ENCODE measurements around the gene CACNA1I. TPM values are rescaled to one million over a fixed set of nuclear protein-coding genes. Genes with fewer than 3 reads are reported as not detected.

The CACNA1I gene
- total RNA-seq, 2 experiments from 2014 or later, result 17.3 to 19.0 TPM

DNA sequence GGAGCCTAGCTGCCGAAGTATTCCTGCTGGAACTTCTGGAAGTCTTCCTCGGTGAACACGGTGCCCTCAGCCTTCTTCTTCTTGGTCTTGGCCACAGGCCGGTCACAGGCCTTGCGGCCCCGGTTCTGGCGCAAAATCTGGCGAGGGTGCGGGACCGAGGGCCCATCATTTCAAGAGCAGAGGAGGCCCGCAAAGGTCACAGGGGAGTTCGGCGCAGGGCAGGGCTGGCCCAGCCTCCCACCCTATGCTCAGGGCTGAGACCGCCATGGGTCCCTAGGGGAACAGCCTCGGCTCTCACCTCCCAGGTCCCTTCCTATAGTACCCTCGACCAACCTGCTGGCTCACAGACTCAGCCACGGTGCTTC, 41.1 kb upstream of the CACNA1I start:
- ATAC-seq (ENCODE audit: low read depth) (no peak), DNase-seq (no peak)
- POLR2A ChIA-PET, result interaction anchor here (0.8 to 8.6 kb wide), 15 partner anchors 9 to 651 kb away, joined by 3 to 80 read pairs (median 6); partner anchors contain the start of genes ATF4, MIEF1, RPL3 and TAB1
- no peaks in the 10 kb centered on the region for H3K27me3 Mint-ChIP-seq
- H3K9me3 Mint-ChIP-seq, result no peaks in the 10 kb centered on the region
- peak overlapping the region; percentile 67 for H3K4me3 Mint-ChIP-seq
- peaks cover 65% of the 10 kb centered on the region for H3K4me1 Mint-ChIP-seq
- H3K36me3 Mint-ChIP-seq, result peaks cover 32% of the 10 kb centered on the region
- H3K27ac Mint-ChIP-seq, result peak overlapping the region; percentile 43

DNA sequence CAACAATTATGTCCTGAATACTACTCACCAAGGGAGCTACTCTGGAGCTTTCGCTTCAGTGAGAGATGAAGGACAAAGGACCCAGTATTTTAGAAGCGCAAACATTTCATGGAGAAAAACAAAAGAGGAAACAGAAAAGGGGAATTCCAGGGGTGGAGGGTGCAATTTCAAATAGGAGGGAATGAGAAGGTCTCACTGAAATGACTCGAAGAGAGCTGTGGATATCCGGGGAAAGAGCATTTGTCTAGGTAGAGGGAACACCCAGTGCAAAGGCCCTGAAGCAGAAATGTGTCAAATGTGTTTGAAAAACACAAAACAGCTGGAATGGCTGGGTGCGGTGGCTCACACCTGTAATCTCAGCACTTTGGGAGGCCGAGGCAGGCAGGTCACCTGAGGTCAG, 40.4 kb upstream of the CACNA1I start:
- H3K36me3 Mint-ChIP-seq, result peaks cover 26% of the 10 kb centered on the region
- DNase-seq, result no peak
- ATAC-seq (ENCODE audit: low read depth), result no peak
- peak overlapping the region; percentile 67 for H3K4me3 Mint-ChIP-seq
- no peaks in the 10 kb centered on the region for H3K9me3 Mint-ChIP-seq
- H3K4me1 Mint-ChIP-seq, result peaks cover 59% of the 10 kb centered on the region
- H3K27me3 Mint-ChIP-seq, result no peaks in the 10 kb centered on the region
- H3K27ac Mint-ChIP-seq, result peak overlapping the region; percentile 43
- POLR2A ChIA-PET, result interaction anchor here (2.1 to 8.6 kb wide), 4 partner anchors 10 to 212 kb away, joined by 8 to 80 read pairs (median 60); partner anchors contain the start of genes ATF4 and RPL3

DNA sequence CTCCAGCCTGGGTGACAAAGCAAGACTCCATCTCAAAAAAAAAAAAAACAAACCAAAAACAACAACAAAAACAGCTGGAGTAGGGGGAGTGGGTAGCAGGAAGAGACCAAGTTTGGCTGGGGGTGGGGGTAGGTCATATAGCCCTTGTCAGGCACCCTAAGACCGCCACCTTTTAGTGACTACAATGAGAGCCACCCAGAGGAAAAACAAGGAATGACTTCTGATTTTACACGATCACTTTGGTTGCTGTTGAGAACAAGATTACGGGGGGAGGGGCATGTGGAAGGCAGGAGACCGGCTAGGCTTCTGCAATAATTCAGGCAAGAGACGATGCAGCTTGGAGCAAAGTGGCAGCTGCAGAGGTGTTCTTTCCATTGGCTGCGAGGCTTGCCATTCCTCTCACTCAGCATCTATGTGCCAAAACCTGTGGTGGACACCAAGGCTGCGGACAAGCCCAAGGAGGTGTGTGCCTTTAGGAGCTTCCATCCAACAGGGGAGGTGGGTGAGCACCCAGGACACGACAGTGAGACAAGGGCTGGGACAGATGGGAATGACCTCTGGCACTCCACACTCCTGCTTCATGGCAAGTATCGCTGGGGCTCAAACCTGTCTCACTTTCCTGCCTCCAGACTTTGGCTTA, 39.7 kb upstream of the CACNA1I start:
- peak overlapping the region; percentile 93 for H3K4me3 Mint-ChIP-seq
- peaks cover 20% of the 10 kb centered on the region for H3K36me3 Mint-ChIP-seq

DNA sequence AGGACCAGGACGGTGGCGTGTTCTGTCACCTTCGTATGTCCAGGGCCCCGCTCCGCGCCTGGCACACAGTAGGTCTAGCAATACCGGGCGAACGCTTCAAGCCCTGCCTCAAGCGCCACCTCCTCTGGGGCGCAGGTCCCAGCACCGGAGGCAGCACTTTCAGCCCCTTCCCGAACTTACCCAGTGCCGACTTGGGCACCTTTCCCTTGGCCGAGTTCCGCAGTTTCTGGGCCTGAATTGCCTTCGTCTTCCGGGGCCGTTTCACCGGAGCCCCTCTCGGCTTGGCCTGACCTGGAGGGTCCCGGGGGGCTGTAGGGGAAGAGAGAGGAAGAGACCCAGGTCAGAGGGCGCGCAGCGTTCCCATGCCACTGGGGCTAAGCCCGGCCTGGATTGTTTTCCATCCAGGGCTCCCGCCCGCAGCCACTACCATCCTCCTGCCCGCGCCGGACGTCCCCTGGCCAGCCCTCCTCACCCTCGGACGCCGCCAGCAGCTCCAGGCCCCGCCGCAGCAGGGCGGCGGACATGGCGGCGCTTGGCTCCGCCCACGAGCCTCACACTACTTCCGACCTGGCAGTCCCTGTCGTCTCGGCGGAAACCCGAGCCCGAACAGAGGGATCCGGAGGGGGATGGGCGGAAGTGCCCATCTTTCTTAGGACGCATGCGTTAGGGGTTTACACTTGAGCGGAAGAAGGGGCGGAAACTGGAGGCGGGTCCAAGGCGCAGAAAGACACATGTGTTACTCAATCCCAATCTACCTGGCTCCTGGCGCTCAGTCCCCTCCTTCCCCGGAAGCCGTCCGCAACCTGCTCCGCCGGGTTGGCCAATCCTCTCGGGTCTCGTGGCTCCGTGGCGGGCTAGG, 38.1 kb upstream of the CACNA1I start, which contains the start of gene RPS19BP1:
Gene RPS19BP1 (minus strand): TSS at position 534 of the 859 bp plus-strand sequence. CDS start 10 bp downstream, at position 524.
- DNase-seq, result peak; percentile 97
- H3K36me3 Mint-ChIP-seq, result peaks cover 16% of the 10 kb centered on the region
- peak within 1 kb of the TSS; percentile 97 for H3K27ac Mint-ChIP-seq
- POLR2A ChIA-PET, result interaction anchor here (0.6 to 8.6 kb wide), 9 partner anchors 8 to 512 kb away, joined by 3 to 80 read pairs (median 4); partner anchors contain the start of genes ATF4, MIEF1 and RPL3
- no peaks in the 10 kb centered on the region for H3K27me3 Mint-ChIP-seq
- H3K4me3 Mint-ChIP-seq, result peak within 1 kb of the TSS; percentile 93
- H3K9me3 Mint-ChIP-seq, result no peaks in the 10 kb centered on the region
- peaks cover 43% of the 10 kb centered on the region for H3K4me1 Mint-ChIP-seq
- peak; percentile 85 for ATAC-seq (ENCODE audit: low read depth)

More for the DNA sequence above, 39.7 kb upstream of the CACNA1I start:
- H3K27me3 Mint-ChIP-seq, result no peaks in the 10 kb centered on the region
- POLR2A ChIA-PET, result interaction anchor here (0.7 to 8.6 kb wide), 7 partner anchors 8 to 509 kb away, joined by 3 to 80 read pairs (median 14); partner anchors contain the start of genes ATF4, RPL3 and TAB1
- DNase-seq, result no peak
- peaks cover 54% of the 10 kb centered on the region for H3K4me1 Mint-ChIP-seq
- peak overlapping the region; percentile 97 for H3K27ac Mint-ChIP-seq
- no peak for ATAC-seq (ENCODE audit: low read depth)
- no peaks in the 10 kb centered on the region for H3K9me3 Mint-ChIP-seq

DNA sequence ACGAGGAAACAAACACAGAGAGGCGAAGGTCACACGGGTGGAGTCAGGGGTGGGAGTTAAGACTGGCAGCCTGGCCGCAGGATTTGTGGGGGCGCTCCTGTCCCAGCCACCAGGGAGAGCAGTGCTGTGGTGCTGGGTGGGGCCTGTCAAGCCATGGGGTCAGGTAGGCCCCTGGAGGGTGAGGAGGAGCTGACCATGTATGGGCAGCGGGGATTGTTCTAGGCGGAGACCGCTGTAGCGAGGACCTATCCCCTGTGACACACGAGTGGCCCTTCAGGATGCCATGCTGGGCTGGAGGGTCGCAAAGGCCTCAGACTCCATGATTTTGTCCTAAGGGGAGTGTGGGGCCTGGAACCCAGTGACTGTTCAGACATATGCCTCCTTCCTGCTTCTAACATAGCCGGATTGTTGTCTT, 36.5 kb upstream of the CACNA1I start:
- H3K27me3 Mint-ChIP-seq, result no peaks in the 10 kb centered on the region
- ATAC-seq (ENCODE audit: low read depth) (no peak), DNase-seq (peak; percentile 42)
- H3K27ac Mint-ChIP-seq, result peak overlapping the region; percentile 27
- no peaks in the 10 kb centered on the region for H3K9me3 Mint-ChIP-seq
- POLR2A ChIA-PET, result interaction anchor here (0.7 to 1.8 kb wide), 3 partner anchors 491 to 644 kb away, joined by 3 to 7 read pairs (median 4); partner anchors contain the start of gene TNRC6B
- H3K36me3 Mint-ChIP-seq, result peaks cover 10% of the 10 kb centered on the region
- H3K4me3 Mint-ChIP-seq, result no peak overlapping the region
- H3K4me1 Mint-ChIP-seq, result peaks cover 31% of the 10 kb centered on the region

DNA sequence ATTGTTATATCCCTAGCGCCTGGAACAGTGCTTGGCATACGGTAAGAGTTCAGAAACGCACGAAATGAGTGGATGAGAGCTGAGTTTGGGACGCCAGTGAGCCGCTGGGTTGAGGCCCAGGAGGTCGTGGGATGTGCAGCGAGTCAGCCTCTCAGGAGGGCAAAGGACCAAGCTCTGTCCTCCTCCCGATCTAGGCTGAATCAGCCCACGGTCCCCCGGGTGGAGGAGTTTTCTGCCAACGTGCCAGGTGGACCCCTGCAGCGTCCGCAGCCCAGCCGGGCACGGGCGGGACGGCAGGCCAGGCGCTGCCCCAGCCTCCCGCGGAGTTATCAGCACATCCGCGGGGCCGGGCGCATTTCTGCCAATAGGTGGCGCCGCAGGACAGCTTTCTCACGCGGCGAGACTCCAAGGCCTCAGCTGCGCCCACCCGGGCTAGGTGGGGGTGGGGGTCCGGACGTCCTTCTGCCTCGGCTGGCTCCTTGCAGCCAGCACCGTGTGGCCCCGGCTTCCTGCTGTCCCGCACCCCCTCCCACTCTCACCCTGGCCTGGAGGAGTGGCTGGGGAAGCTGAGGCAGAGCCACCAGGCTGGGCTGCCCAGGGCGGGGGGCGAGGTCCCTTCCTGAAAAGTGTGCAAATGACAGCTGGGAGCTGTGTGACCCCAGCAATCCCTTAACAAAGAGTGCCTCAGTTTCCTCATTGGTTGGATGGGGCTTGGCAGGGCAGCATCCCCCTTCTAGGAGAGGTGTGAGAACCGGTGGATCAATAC, 35.8 kb upstream of the CACNA1I start:
- POLR2A ChIA-PET, result interaction anchor here (0.6 to 1.8 kb wide), 7 partner anchors 122 to 813 kb away, joined by 3 to 8 read pairs (median 4); partner anchors contain the start of gene TNRC6B
- H3K4me1 Mint-ChIP-seq, result peaks cover 25% of the 10 kb centered on the region
- peak; percentile 91 for DNase-seq
- no peaks in the 10 kb centered on the region for H3K9me3 Mint-ChIP-seq
- peaks cover 10% of the 10 kb centered on the region for H3K36me3 Mint-ChIP-seq
- no peaks in the 10 kb centered on the region for H3K27me3 Mint-ChIP-seq
- peak overlapping the region; percentile 27 for H3K27ac Mint-ChIP-seq
- H3K4me3 Mint-ChIP-seq, result no peak overlapping the region
- peak; percentile 10 for ATAC-seq (ENCODE audit: low read depth)

DNA sequence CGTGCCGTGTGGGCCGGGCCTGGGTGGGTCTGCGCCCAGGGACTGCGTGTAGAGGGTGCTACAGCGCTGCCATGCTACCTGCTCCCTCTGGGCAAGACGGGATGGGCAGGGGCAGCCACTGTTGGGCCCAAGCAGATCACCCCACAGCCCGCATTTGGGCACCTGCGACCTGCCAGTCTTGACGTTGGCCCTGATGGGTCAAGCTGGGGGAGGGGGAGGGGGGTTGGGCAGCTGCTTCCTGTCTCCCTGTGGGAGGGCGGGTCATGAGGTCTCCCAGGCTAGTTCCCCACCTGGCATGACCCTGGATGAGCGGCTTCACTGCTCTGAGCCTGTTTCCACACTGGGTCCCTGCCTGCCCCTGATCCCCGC, 35.2 kb upstream of the CACNA1I start:
- H3K27me3 Mint-ChIP-seq, result no peaks in the 10 kb centered on the region
- H3K9me3 Mint-ChIP-seq, result no peaks in the 10 kb centered on the region
- DNase-seq, result no peak
- H3K36me3 Mint-ChIP-seq, result peaks cover 6% of the 10 kb centered on the region
- POLR2A ChIA-PET, result interaction anchor here (0.6 to 1.0 kb wide), 4 partner anchors 122 to 812 kb away, joined by 3 to 8 read pairs (median 4); no protein-coding TSS in a partner anchor
- no peak overlapping the region for H3K4me3 Mint-ChIP-seq
- no peak for ATAC-seq (ENCODE audit: low read depth)
- no peak overlapping the region for H3K27ac Mint-ChIP-seq
- H3K4me1 Mint-ChIP-seq, result peaks cover 21% of the 10 kb centered on the region

DNA sequence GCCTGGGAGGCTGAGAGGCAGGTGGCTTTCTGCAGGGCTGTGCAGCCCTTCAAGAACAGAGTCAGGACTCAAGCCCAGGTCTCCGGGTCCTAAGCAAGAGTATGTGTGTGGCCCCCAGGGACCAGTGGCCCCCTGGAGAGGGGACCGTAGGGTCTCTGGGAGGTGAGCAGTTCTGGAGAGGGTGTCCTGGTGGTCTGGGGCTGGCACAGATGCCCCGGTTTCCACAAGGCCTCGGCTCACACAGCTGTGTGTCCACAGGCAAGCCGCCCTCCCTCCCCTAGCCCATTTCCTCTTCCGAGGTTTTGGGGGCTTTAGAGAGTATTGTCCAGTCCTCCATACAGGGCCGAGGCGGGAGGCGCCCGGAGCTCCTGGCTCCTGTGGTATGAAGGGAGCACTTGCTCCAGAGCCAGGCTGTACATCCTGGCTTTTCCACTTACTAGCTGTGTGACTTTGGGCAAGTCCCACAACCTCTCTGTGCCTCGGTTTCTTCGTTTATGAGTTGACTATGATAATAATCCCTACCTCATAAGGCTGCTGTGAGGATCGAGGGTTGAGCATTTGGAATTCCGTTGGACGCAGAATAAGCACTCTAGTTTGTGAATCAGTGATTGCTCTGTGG, 34.6 kb upstream of the CACNA1I start:
- ATAC-seq (ENCODE audit: low read depth), result no peak

DNA sequence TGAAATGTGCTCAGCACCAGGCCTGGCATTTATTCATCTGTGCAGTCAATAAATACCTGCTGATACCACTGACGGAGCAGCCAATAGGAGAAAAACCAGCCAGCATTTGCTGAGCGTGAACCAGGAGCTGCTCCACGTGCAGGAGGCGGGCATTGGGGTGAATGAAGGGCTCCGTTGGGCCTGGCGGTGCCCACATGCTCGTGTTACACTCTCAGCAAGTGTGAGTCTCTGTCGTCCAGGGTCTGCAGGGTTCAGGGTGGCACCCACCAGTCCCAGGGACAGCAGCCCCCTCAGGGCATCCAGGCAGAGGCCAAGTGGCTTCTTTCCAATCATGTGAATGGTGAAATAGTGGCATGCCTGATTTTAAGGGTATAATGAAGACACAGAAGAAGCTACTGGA, 33.8 kb upstream of the CACNA1I start:
- no peaks in the 10 kb centered on the region for H3K9me3 Mint-ChIP-seq
- POLR2A ChIA-PET, result interaction anchor here (0.7 kb wide), 1 partner anchor 488 kb away, joined by 3 read pairs; no protein-coding TSS in a partner anchor
- DNase-seq (no peak), ATAC-seq (ENCODE audit: low read depth) (no peak)
- H3K36me3 Mint-ChIP-seq, result peaks cover 2% of the 10 kb centered on the region
- H3K4me1 Mint-ChIP-seq, result peaks cover 9% of the 10 kb centered on the region
- no peak overlapping the region for H3K4me3 Mint-ChIP-seq
- H3K27me3 Mint-ChIP-seq, result no peaks in the 10 kb centered on the region
- no peak overlapping the region for H3K27ac Mint-ChIP-seq

More for the DNA sequence above, 34.6 kb upstream of the CACNA1I start:
- no peaks in the 10 kb centered on the region for H3K9me3 Mint-ChIP-seq
- no peaks in the 10 kb centered on the region for H3K27me3 Mint-ChIP-seq
- POLR2A ChIA-PET, result interaction anchor here (0.6 to 0.7 kb wide), 2 partner anchors 123 to 489 kb away, joined by 3 to 8 read pairs; no protein-coding TSS in a partner anchor
- DNase-seq, result no peak
- no peak overlapping the region for H3K27ac Mint-ChIP-seq
- H3K36me3 Mint-ChIP-seq, result peaks cover 2% of the 10 kb centered on the region
- peaks cover 16% of the 10 kb centered on the region for H3K4me1 Mint-ChIP-seq
- H3K4me3 Mint-ChIP-seq, result no peak overlapping the region

DNA sequence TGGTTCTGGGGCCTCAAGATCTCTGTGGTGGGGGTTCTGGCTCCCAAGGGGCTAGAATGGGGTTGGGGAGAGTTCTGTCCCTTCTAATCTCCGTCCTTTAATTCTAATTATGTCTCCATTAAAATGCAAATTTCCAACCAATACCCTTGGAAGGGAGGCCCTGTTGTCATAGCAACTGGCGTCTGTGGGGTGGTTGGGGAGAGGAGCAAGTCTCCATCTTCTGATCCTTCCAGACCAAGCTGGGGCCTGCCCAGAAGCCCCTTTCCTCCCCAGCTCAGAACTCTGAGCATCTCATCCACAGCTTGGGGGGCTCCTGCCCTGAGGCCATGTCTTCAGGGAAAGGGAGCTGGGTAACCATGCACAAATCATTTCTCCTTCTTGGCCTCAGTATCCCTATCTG, 32.6 kb upstream of the CACNA1I start:
- H3K27me3 Mint-ChIP-seq, result peaks cover 3% of the 10 kb centered on the region

DNA sequence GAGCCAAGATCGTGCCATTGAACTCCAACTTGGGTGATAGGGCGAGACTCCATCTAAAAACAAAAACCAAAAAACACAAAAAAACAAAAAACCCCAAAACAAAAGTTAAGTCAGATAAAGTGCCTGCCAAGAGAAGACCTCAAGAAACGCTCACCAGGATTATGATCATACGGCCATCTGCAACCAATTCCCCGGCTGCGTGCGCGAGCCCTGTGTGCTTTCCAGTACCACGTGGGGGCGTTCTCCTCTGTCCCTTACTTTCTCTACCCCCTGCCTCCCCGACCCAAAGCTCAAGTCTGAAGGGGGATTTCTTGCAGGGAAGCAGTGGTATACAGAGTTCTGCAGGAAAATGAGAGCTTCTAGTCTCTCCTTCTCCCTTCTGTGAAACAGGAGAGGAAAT, 27.5 kb upstream of the CACNA1I start:
- no peaks in the 10 kb centered on the region for H3K36me3 Mint-ChIP-seq
- H3K4me1 Mint-ChIP-seq, result peaks cover 17% of the 10 kb centered on the region
- POLR2A ChIA-PET, result no interaction called here
- no peak overlapping the region for H3K4me3 Mint-ChIP-seq
- no peaks in the 10 kb centered on the region for H3K9me3 Mint-ChIP-seq
- H3K27ac Mint-ChIP-seq, result no peak overlapping the region
- ATAC-seq (ENCODE audit: low read depth) (no peak), DNase-seq (peak; percentile 49)
- peaks cover 28% of the 10 kb centered on the region for H3K27me3 Mint-ChIP-seq

More for the DNA sequence above, 32.6 kb upstream of the CACNA1I start:
- Mint-ChIP-seq H3K4me3 (no peak overlapping the region), H3K4me1 (peaks cover 8% of the 10 kb centered on the region), H3K9me3 (no peaks in the 10 kb centered on the region), H3K27ac (no peak overlapping the region), H3K36me3 (no peaks in the 10 kb centered on the region)
- DNase-seq (no peak), ATAC-seq (ENCODE audit: low read depth) (no peak)
- POLR2A ChIA-PET, result no interaction called here
